ENCODE data around the gene DOCK2.
A peak's percentile ranks its signal among the peaks of the same experiment; 100 is the strongest.
"Not testable (repeated sequence)": the region's sequence is repeated elsewhere in the genome, so short reads cannot be mapped to it uniquely, and the experiment has no call there.

Gene DOCK2

GRCh38 chr5:169636477-169637084 is 494 bp upstream of the DOCK2 start:
- FAIRE-seq (no peak), DNase-seq (ENCODE audit: extremely low spot score, insufficient read length, low read depth) (no peak)

GRCh38 chr5:169637549-169638121 is 560 bp downstream of the DOCK2 start:
- FAIRE-seq (peak; percentile 92), DNase-seq (ENCODE audit: extremely low spot score, insufficient read length, low read depth) (no peak)

GRCh38 chr5:169641253-169641652 is 4.2 kb downstream of the DOCK2 start:
- FAIRE-seq (no peak), DNase-seq (ENCODE audit: extremely low spot score, insufficient read length, low read depth) (no peak)

- FAIRE-seq: no peak
Observed at GRCh38 chr5:169646856-169647255, 9.8 kb downstream of the DOCK2 start.

GRCh38 chr5:169647566-169647965 is 10.5 kb downstream of the DOCK2 start:
- FAIRE-seq (peak; percentile 65), DNase-seq (ENCODE audit: extremely low spot score, insufficient read length, low read depth) (no peak)

More at GRCh38 chr5:169646856-169647255, 9.8 kb downstream of the DOCK2 start:
- no peak for DNase-seq (ENCODE audit: extremely low spot score, insufficient read length, low read depth)

GRCh38 chr5:169648725-169649310 is 11.7 kb downstream of the DOCK2 start:
- FAIRE-seq: no peak
- no peak for DNase-seq (ENCODE audit: extremely low spot score, insufficient read length, low read depth)

- no peak for DNase-seq (ENCODE audit: extremely low spot score, insufficient read length, low read depth)
- peak; percentile 39 for FAIRE-seq
Observed at GRCh38 chr5:169649486-169649885, 12.4 kb downstream of the DOCK2 start.

GRCh38 chr5:169650701-169651331 is 13.7 kb downstream of the DOCK2 start:
- DNase-seq (ENCODE audit: extremely low spot score, insufficient read length, low read depth): no peak
- FAIRE-seq: peak; percentile 86

GRCh38 chr5:169651526-169651925 is 14.5 kb downstream of the DOCK2 start:
- FAIRE-seq: no peak

GRCh38 chr5:169652057-169652456 is 15.0 kb downstream of the DOCK2 start:
- FAIRE-seq: no peak
- no peak for DNase-seq (ENCODE audit: extremely low spot score, insufficient read length, low read depth)

More at GRCh38 chr5:169651526-169651925, 14.5 kb downstream of the DOCK2 start:
- DNase-seq (ENCODE audit: extremely low spot score, insufficient read length, low read depth): no peak

- FAIRE-seq (no peak), DNase-seq (ENCODE audit: extremely low spot score, insufficient read length, low read depth) (no peak)
Observed at GRCh38 chr5:169653091-169653490, 16.0 kb downstream of the DOCK2 start.

GRCh38 chr5:169655353-169655752 is 18.3 kb downstream of the DOCK2 start:
- no peak for FAIRE-seq

GRCh38 chr5:169656125-169656901 is 19.2 kb downstream of the DOCK2 start:
- peak; percentile 96 for FAIRE-seq
- no peak for DNase-seq (ENCODE audit: extremely low spot score, insufficient read length, low read depth)

More at GRCh38 chr5:169655353-169655752, 18.3 kb downstream of the DOCK2 start:
- no peak for DNase-seq (ENCODE audit: extremely low spot score, insufficient read length, low read depth)

- DNase-seq (ENCODE audit: extremely low spot score, insufficient read length, low read depth) (no peak), FAIRE-seq (peak; percentile 83)
Observed at GRCh38 chr5:169657127-169657526, 20.1 kb downstream of the DOCK2 start.

GRCh38 chr5:169662451-169662850 is 25.4 kb downstream of the DOCK2 start:
- not testable (repeated sequence) for FAIRE-seq; DNase-seq (ENCODE audit: extremely low spot score, insufficient read length, low read depth)

GRCh38 chr5:169663537-169663936 is 26.5 kb downstream of the DOCK2 start:
- no peak for FAIRE-seq
- DNase-seq (ENCODE audit: extremely low spot score, insufficient read length, low read depth): no peak

GRCh38 chr5:169666365-169666764 is 29.3 kb downstream of the DOCK2 start:
- FAIRE-seq (no peak), DNase-seq (ENCODE audit: extremely low spot score, insufficient read length, low read depth) (no peak)

GRCh38 chr5:169667896-169668674 is 31.0 kb downstream of the DOCK2 start:
- FAIRE-seq: no peak

GRCh38 chr5:169668732-169669131 is 31.7 kb downstream of the DOCK2 start:
- FAIRE-seq (no peak), DNase-seq (ENCODE audit: extremely low spot score, insufficient read length, low read depth) (no peak)

More at GRCh38 chr5:169667896-169668674, 31.0 kb downstream of the DOCK2 start:
- no peak for DNase-seq (ENCODE audit: extremely low spot score, insufficient read length, low read depth)
